ENCODE measurements around the gene CALR.

The CALR gene

DNA sequence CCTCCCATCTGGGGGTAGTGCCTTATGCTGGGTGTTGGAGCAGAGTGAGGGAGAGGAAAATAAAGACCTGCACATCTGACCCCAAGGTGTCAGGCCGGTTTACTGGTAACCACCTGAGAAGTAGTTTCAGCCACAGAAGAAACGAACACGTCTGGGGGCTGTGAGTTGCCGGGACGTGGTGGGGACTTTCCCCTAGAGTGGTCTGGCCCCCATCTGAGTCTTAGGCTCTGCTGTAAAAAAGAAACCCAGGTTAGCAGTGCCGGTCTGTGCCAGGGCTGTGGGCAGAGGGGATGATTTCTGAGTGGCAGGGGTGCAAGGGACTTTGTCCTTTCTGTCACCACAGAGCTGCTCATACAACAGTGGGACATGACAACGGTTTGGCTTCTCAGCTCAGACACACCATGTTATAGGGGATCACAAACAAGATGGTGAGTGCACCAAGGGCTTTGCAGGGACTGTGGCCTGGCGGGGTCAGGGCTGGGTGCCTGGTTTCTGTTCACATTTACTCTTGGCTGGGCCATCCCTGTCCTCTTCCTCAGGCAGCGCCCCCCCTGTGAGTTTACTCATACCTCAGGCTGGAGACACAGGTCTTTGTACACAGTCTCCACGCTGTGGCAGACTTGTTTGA, 38.4 kb upstream of the CALR start:
- Histone ChIP-seq H2AFZ (ENCODE audit: low read length) (no peak overlapping the region), H3K79me2 (ENCODE audit: insufficient read depth, low read length) (no peaks in the 10 kb centered on the region), H3K9ac (ENCODE audit: low read length) (peak overlapping the region; percentile 18; the same call in 1 of the 2 replicates), H3K36me3 (ENCODE audit: insufficient read depth, low read length) (peaks cover 9% of the 10 kb centered on the region; the same call in 1 of the 2 replicates), H3K27me3 (ENCODE audit: insufficient read depth, low read length) (no peaks in the 10 kb centered on the region), H3K4me1 (ENCODE audit: insufficient read depth, low read length, severe bottlenecking) (peaks cover 3% of the 10 kb centered on the region), H3K4me3 (ENCODE audit: low read depth, low read length, poor library complexity, severe bottlenecking) (no peak overlapping the region), H3K9me3 (ENCODE audit: low read length) (no peaks in the 10 kb centered on the region), H3F3A (ENCODE audit: insufficient read depth, low read length) (no peaks in the 10 kb centered on the region), H3K4me2 (ENCODE audit: low read length) (no peak overlapping the region), H3K27ac (ENCODE audit: low read depth, low read length, poor library complexity, severe bottlenecking) (peak overlapping the region; percentile 76), H4K20me1 (ENCODE audit: insufficient read depth, low read length) (no peaks in the 10 kb centered on the region), H3K9me2 (ENCODE audit: low read depth, low read length) (no peaks in the 10 kb centered on the region)
- no peak for TF ChIP-seq EZH2 (IDR thresholded peaks at IDR 0.05; ENCODE audit: borderline replicate concordance, low read length)
- TF ChIP-seq, protein P1, sequence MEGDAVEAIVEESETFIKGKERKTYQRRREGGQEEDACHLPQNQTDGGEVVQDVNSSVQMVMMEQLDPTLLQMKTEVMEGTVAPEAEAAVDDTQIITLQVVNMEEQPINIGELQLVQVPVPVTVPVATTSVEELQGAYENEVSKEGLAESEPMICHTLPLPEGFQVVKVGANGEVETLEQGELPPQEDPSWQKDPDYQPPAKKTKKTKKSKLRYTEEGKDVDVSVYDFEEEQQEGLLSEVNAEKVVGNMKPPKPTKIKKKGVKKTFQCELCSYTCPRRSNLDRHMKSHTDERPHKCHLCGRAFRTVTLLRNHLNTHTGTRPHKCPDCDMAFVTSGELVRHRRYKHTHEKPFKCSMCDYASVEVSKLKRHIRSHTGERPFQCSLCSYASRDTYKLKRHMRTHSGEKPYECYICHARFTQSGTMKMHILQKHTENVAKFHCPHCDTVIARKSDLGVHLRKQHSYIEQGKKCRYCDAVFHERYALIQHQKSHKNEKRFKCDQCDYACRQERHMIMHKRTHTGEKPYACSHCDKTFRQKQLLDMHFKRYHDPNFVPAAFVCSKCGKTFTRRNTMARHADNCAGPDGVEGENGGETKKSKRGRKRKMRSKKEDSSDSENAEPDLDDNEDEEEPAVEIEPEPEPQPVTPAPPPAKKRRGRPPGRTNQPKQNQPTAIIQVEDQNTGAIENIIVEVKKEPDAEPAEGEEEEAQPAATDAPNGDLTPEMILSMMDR (IDR thresholded peaks at IDR 0.05; ENCODE audit: low read length) = no peak

DNA sequence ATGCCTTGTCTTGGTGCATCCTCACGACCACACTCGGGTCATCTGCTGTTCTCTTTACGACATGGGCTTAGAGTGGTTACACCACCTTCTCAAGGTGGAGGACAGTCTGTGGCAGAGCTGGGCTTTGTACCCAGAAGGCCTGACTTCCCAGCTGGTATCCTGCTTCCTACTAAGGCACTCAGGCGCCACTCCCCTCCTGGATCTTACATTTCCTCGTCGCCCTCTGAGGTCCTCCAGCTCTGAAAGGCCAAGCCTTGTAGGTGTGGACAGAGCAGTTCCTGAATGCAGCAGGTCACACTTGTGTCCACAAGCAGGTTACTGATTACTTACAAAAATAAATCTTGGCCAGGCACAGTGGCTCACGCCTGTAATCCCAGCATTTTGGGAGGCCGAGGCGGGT, 31.2 kb upstream of the CALR start:
- Histone ChIP-seq H4K20me1 (ENCODE audit: insufficient read depth, low read length) (no peaks in the 10 kb centered on the region), H3K9me2 (ENCODE audit: low read depth, low read length) (no peaks in the 10 kb centered on the region), H3K27me3 (ENCODE audit: insufficient read depth, low read length) (no peaks in the 10 kb centered on the region), H3K4me2 (ENCODE audit: low read length) (no peak overlapping the region), H3K4me1 (ENCODE audit: insufficient read depth, low read length, severe bottlenecking) (no peaks in the 10 kb centered on the region), H3K4me3 (ENCODE audit: low read depth, low read length, poor library complexity, severe bottlenecking) (no peak overlapping the region), H3K79me2 (ENCODE audit: insufficient read depth, low read length) (no peaks in the 10 kb centered on the region), H3K27ac (ENCODE audit: low read depth, low read length, poor library complexity, severe bottlenecking) (no peak overlapping the region), H3K36me3 (ENCODE audit: insufficient read depth, low read length) (no peaks in the 10 kb centered on the region), H2AFZ (ENCODE audit: low read length) (no peak overlapping the region), H3K9me3 (ENCODE audit: low read length) (no peaks in the 10 kb centered on the region), H3K9ac (ENCODE audit: low read length) (no peak overlapping the region), H3F3A (ENCODE audit: insufficient read depth, low read length) (no peaks in the 10 kb centered on the region)
- TF ChIP-seq, protein P1 (IDR thresholded peaks at IDR 0.05; ENCODE audit: low read length) = no peak
- TF ChIP-seq EZH2 (IDR thresholded peaks at IDR 0.05; ENCODE audit: borderline replicate concordance, low read length) = no peak

DNA sequence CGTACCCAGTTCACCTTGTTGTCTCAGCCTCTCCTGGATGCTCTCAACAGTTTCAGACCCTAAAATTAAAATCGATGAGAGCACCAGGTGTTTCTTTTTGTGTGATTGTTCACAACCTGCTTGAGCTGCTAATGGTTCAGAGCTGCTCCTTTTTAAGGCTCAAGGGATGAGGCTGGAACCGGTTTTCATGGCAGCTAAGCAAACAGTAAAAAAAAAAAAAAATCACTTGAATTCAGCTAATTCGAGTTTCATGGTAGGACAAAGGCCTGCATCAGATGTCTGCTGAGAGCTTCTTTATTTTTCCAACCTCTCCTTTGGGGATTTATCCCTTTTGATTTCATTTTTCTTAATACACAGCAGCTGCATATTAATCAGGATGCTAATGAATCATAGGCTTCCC, 25.8 kb upstream of the CALR start:
- Histone ChIP-seq H3F3A (ENCODE audit: insufficient read depth, low read length) (no peaks in the 10 kb centered on the region), H2AFZ (ENCODE audit: low read length) (no peak overlapping the region), H3K9me2 (ENCODE audit: low read depth, low read length) (no peaks in the 10 kb centered on the region), H3K27ac (ENCODE audit: low read depth, low read length, poor library complexity, severe bottlenecking) (no peak overlapping the region), H3K9ac (ENCODE audit: low read length) (no peak overlapping the region), H3K79me2 (ENCODE audit: insufficient read depth, low read length) (no peaks in the 10 kb centered on the region), H3K4me1 (ENCODE audit: insufficient read depth, low read length, severe bottlenecking) (peaks cover 18% of the 10 kb centered on the region), H4K20me1 (ENCODE audit: insufficient read depth, low read length) (no peaks in the 10 kb centered on the region), H3K9me3 (ENCODE audit: low read length) (no peaks in the 10 kb centered on the region), H3K36me3 (ENCODE audit: insufficient read depth, low read length) (no peaks in the 10 kb centered on the region), H3K4me3 (ENCODE audit: low read depth, low read length, poor library complexity, severe bottlenecking) (no peak overlapping the region), H3K4me2 (ENCODE audit: low read length) (no peak overlapping the region), H3K27me3 (ENCODE audit: insufficient read depth, low read length) (no peaks in the 10 kb centered on the region)
- no peak for TF ChIP-seq EZH2 (IDR thresholded peaks at IDR 0.05; ENCODE audit: borderline replicate concordance, low read length)
- TF ChIP-seq, protein P1 (IDR thresholded peaks at IDR 0.05; ENCODE audit: low read length) = no peak
